Transverse colon (tissue), 4 donors: Measurements from ENCODE around the gene HTR2A. TPM values are rescaled to one million over a fixed set of nuclear protein-coding genes. Genes with fewer than 3 reads are reported as not detected.

Experiments used
- DNase-seq: peaks from one replicate; pipeline ENCODE4 v3.0.0-alpha.2; 2019
- H3K27ac ChIP-seq, 4 donors: fragments of 200-600 bp; sonication (generic); 2 replicates each; pipeline ENCODE4 v1.5.1; 2016 to 2018; ENCODE audit warnings: inconsistent platforms in 4 of 4
- H3K27me3 ChIP-seq: fragments of 200-600 bp; sonication (generic); 2 replicates; pipeline ENCODE4 v1.5.1; 2017; ENCODE audit warnings: inconsistent platforms
- H3K36me3 ChIP-seq, 4 donors: fragments of 200-600 bp; sonication (generic); 2 replicates each; pipeline ENCODE4 v1.5.1; 2017 to 2019; ENCODE audit warnings: inconsistent platforms in 4 of 4
- H3K4me1 ChIP-seq, 4 donors: fragments of 200-600 bp; sonication (generic); 2 replicates each; pipeline ENCODE4 v1.5.1; 2017 to 2020; ENCODE audit warnings: inconsistent platforms in 4 of 4
- H3K4me3 ChIP-seq, 4 donors: fragments of 200-600 bp; sonication (generic); 1 replicate in 1 of 4; 2 replicates in 3 of 4; pipeline versions ENCODE4 v1.5.1 to v1.6.1; 2017 to 2019; ENCODE audit warnings: inconsistent platforms in 4 of 4
- H3K9me3 ChIP-seq, 2 donors: fragments of 200-600 bp; sonication (generic); 2 replicates each; pipeline ENCODE4 v1.5.1; 2017 to 2019; ENCODE audit warnings: inconsistent platforms in 2 of 2
- CTCF ChIP-seq, 5 experiments: fragments of 200-600 bp in 3 of 5; fragments of 450-650 bp in 2 of 5; sonication (generic) in 3 of 5; IDR thresholded peaks; 1 replicate in 2 of 5; 2 replicates in 3 of 5; pipeline ENCODE4 v1.5.1; 2016 to 2017; ENCODE audit warnings: antibody characterized with exemption in 5 of 5, inconsistent platforms in 3 of 5, mild to moderate bottlenecking in 2 of 5, moderate library complexity in 1 of 5
- EP300 ChIP-seq: sonication (generic); formaldehyde crosslinking; IDR thresholded peaks from one replicate; pipeline ENCODE4 v1.6.1; 2017; ENCODE audit warnings: antibody characterized with exemption, low read depth
- POLR2A ChIP-seq: fragments of 450-650 bp; IDR thresholded peaks from one replicate; pipeline ENCODE4 v1.6.1; 2016; ENCODE audit warnings: antibody characterized with exemption, mild to moderate bottlenecking, moderate library complexity
- POLR2AphosphoS5 ChIP-seq, 3 donors: sonication (generic); formaldehyde crosslinking; IDR thresholded peaks; one replicate each; pipeline ENCODE4 v1.6.1; 2016; ENCODE audit warnings: antibody characterized with exemption in 3 of 3
- WGBS, 2 donors: methylation state at CpG; one replicate each; pipeline ENCODE4 v1.1.5; 2018; ENCODE audit warnings: low coverage in 1 of 2; 5-methylcytosine and 5-hydroxymethylcytosine counted together
- in situ Hi-C, 4 donors: fragments of 200-750 bp; cut with MboI; loops; one replicate each; pipeline versions ENCODE4 v1.15.0 to v1.15.1; 2017; ENCODE audit warnings: low sequenced_read_pairs in 3 of 4, low pct_ligation_motif_present in 1 of 4, low pct_unique_long_range_greater_than_20kb in 1 of 4
- intact Hi-C: fragments of 100-400 bp; cut with DNase I; formaldehyde crosslinking; loops from one replicate; pipeline ENCODE4 v1.15.1; 2023; ENCODE audit warnings: low total_unique reads
- total RNA-seq, 4 donors: library from RNA; depleted of rRNA; stranded (reverse); fragments of >200 nt; gene quantifications; one replicate each; pipeline ENCODE4 v1.1.0, GENCODE V29; 2016

Gene HTR2A
- total RNA-seq, 4 donors from 2014 or later, result 0.14 to 0.20 (median 0.16) TPM; not detected in 1

GRCh38 chr13:46908501-46908900 lies 11.6 kb upstream of the HTR2A start:
- H3K4me3 ChIP-seq, result no peak overlapping the region
- no peaks in the 10 kb centered on the region for H3K4me1 ChIP-seq
- H3K27me3 ChIP-seq, result peaks cover 4% of the 10 kb centered on the region
- intact Hi-C loops, result no loop called here
- TF ChIP-seq EP300 (no peak), CTCF (IDR thresholded peaks at IDR 0.05) (no peak), POLR2A (no peak), POLR2AphosphoS5 (IDR thresholded peaks at IDR 0.05) (no peak)
- H3K36me3 ChIP-seq, result no peaks in the 10 kb centered on the region
- 58 to 64% methylated on average over 2 of the region's 2 CpGs for WGBS, 2 donors
- no peaks in the 10 kb centered on the region for H3K9me3 ChIP-seq
- in situ Hi-C loops, result no loop called here
- DNase-seq, result no peak
- no peak overlapping the region for H3K27ac ChIP-seq

GRCh38 chr13:46906405-46906804 lies 9.6 kb upstream of the HTR2A start:
- intact Hi-C loops, result no loop called here
- H3K27ac ChIP-seq, result no peak overlapping the region
- peaks cover 4% of the 10 kb centered on the region for H3K27me3 ChIP-seq
- DNase-seq, result no peak
- H3K9me3 ChIP-seq, result no peaks in the 10 kb centered on the region
- no peaks in the 10 kb centered on the region for H3K4me1 ChIP-seq
- TF ChIP-seq CTCF (IDR thresholded peaks at IDR 0.05) (no peak), POLR2A (no peak), EP300 (no peak), POLR2AphosphoS5 (IDR thresholded peaks at IDR 0.05) (no peak)
- in situ Hi-C loops, result no loop called here
- H3K4me3 ChIP-seq, result no peak overlapping the region
- no peaks in the 10 kb centered on the region for H3K36me3 ChIP-seq

DNA sequence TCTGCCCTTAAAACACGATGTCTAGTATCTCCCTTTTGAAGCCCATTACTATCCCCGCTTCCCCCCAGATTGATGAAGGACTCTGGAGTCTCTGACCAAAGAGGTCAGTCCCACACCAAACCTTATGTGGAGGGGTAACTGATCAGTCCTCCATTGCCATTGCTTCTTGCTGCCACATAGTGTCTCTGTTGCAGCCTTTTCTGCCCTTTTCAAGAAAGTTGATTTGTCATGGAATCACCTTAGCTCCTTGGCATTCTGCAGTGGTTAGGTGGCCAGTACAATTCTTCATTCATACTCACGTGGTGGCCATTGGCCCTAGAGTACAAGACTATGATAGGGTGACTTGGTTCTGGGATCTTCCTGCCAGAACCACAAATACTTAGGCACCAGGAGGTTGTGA lies 8.4 kb upstream of the HTR2A start:
- Histone ChIP-seq H3K36me3 (no peaks in the 10 kb centered on the region), H3K27me3 (peaks cover 4% of the 10 kb centered on the region), H3K9me3 (no peaks in the 10 kb centered on the region), H3K4me1 (no peaks in the 10 kb centered on the region), H3K4me3 (no peak overlapping the region), H3K27ac (no peak overlapping the region)
- WGBS, 2 donors, result 56 to 73% methylated on average over 3 of the region's 3 CpGs
- intact Hi-C loops (no loop called here), in situ Hi-C loops (no loop called here)
- no peak for DNase-seq
- no peak for TF ChIP-seq CTCF (IDR thresholded peaks at IDR 0.05)
- no peak for TF ChIP-seq POLR2A
- no peak for TF ChIP-seq POLR2AphosphoS5 (IDR thresholded peaks at IDR 0.05)
- no peak for TF ChIP-seq EP300

DNA sequence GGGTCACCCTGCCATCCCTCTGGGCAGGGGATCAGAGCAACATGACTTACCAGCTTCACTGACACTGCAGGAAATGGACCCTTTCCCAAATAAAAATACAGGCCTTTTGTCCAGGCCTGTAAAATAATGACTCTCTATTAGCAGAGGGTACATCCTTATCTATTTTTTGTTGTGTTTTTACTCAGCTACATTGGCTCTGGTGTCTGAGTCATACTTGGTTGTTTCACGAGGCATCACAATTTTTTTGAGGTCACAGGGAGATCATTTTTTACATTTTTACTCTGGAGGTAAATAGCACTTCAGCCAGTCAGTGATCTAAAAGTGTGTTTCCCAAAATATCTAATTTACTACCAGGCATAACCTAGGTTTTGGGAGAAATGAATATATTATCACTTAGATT lies 6.9 kb upstream of the HTR2A start:
- DNase-seq, result no peak
- H3K27ac ChIP-seq, result no peak overlapping the region
- 44 to 67% methylated on average over 1 of the region's 1 CpG for whole genome bisulfite sequencing, 2 donors
- no peak overlapping the region for H3K4me3 ChIP-seq
- H3K9me3 ChIP-seq, result no peaks in the 10 kb centered on the region
- H3K36me3 ChIP-seq, result no peaks in the 10 kb centered on the region
- no peaks in the 10 kb centered on the region for H3K27me3 ChIP-seq
- in situ Hi-C loops (no loop called here), intact Hi-C loops (no loop called here)
- TF ChIP-seq POLR2A (no peak), POLR2AphosphoS5 (IDR thresholded peaks at IDR 0.05) (no peak), CTCF (IDR thresholded peaks at IDR 0.05) (no peak), EP300 (no peak)
- H3K4me1 ChIP-seq, result no peaks in the 10 kb centered on the region
